ENCODE measurements around the gene SNRPA1.

SNRPA1 gene

DNA sequence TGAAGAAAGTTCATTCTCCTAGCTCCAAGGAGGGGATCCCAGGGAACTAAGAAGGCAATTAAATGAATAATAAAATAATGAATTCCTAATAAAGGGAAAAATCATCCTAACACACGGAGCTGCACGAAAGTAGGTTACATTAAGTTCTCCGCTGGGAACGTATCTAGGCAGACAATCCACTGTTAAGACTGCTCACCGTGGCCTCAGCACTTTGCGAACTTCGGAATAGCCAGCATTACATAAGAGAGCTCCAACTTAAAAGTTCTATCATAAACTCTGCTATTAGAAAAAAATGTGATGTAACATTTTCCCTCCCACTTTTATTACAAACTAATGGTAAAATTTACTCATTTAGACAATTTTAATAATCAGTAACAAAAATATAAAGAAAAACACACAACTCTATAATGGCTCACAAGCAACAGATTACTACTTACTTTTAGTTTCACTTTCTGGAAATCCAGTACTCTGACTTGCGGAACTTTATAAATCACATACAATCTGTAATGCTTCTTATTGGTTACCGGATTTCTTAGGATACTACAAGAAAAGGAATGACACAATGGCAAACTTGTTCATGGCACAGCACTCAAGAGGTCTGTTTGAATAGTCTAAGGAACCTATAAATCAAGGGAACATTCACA is 8.5 kb downstream of the SNRPA1 start:
- Histone ChIP-seq H3K9me3 (ENCODE audit: insufficient read depth, low read length) (no peaks in the 10 kb centered on the region), H3K27me3 (ENCODE audit: low read length) (no peaks in the 10 kb centered on the region), H3K9ac (ENCODE audit: low read length) (no peak overlapping the region), H3K4me2 (ENCODE audit: low read depth, low read length, poor library complexity, severe bottlenecking) (no peak overlapping the region), H3K79me2 (ENCODE audit: insufficient read depth, low read length) (peaks cover 47% of the 10 kb centered on the region), H3K36me3 (ENCODE audit: low read length) (peaks cover 61% of the 10 kb centered on the region), H3K27ac (ENCODE audit: low read depth, low read length) (no peak overlapping the region), H4K20me1 (ENCODE audit: low read depth, low read length) (peaks cover 20% of the 10 kb centered on the region), H3F3A (ENCODE audit: insufficient read depth) (peaks cover 28% of the 10 kb centered on the region), H3K9me2 (replicated peaks; ENCODE audit: insufficient read depth, low read length) (no peaks in the 10 kb centered on the region), H3K4me3 (ENCODE audit: insufficient read depth, low read length, poor library complexity, severe bottlenecking) (no peak overlapping the region), H2AFZ (ENCODE audit: low read depth, low read length, severe bottlenecking) (no peak overlapping the region)
- no peak for TF ChIP-seq CTCF (IDR thresholded peaks at IDR 0.05; ENCODE audit: insufficient read depth, low read length, poor library complexity, severe bottlenecking)
- no peak for TF ChIP-seq EZH2phosphoT487 (conservative IDR thresholded peaks at IDR 0.05; ENCODE audit: low read length)

DNA sequence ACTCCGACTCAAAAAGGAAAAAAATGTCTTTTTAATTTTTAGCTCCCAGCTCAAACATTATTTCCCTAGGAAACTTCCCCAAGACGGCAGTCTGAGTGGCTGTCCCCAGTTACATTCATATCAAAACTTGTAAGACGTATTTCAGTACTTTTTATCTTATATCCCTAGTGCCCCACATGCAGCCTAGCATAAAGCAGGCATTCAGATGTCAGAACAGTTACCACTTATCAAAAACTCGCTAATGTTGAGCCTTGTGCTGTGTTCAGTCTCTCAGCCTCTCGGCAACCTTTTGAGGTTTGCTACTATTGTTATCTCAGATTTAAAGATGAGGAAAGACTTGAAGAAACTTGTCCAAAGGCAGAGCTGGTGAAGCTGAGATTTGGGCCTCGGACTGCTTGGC is 11.1 kb downstream of the SNRPA1 start:
- Histone ChIP-seq H4K20me1 (ENCODE audit: low read depth, low read length) (peaks cover 15% of the 10 kb centered on the region), H3K79me2 (ENCODE audit: insufficient read depth, low read length) (peaks cover 20% of the 10 kb centered on the region), H3K36me3 (ENCODE audit: low read length) (peaks cover 47% of the 10 kb centered on the region)

GRCh38 chr15:101280007-101280406 is 15.0 kb downstream of the SNRPA1 start:
- peaks cover 15% of the 10 kb centered on the region for H3K36me3 ChIP-seq (ENCODE audit: low read length)

More for the DNA sequence above, 11.1 kb downstream of the SNRPA1 start:
- TF ChIP-seq EZH2phosphoT487 (conservative IDR thresholded peaks at IDR 0.05; ENCODE audit: low read length): no peak
- no peak for TF ChIP-seq CTCF (IDR thresholded peaks at IDR 0.05; ENCODE audit: insufficient read depth, low read length, poor library complexity, severe bottlenecking)
- H2AFZ ChIP-seq (ENCODE audit: low read depth, low read length, severe bottlenecking): no peak overlapping the region
- no peak overlapping the region for H3K4me2 ChIP-seq (ENCODE audit: low read depth, low read length, poor library complexity, severe bottlenecking)
- H3K4me3 ChIP-seq (ENCODE audit: insufficient read depth, low read length, poor library complexity, severe bottlenecking): no peak overlapping the region
- H3K27ac ChIP-seq (ENCODE audit: low read depth, low read length): no peak overlapping the region
- peaks cover 31% of the 10 kb centered on the region for H3F3A ChIP-seq (ENCODE audit: insufficient read depth)
- no peaks in the 10 kb centered on the region for H3K27me3 ChIP-seq (ENCODE audit: low read length)
- H3K9me2 ChIP-seq (replicated peaks; ENCODE audit: insufficient read depth, low read length): no peaks in the 10 kb centered on the region
- no peaks in the 10 kb centered on the region for H3K9me3 ChIP-seq (ENCODE audit: insufficient read depth, low read length)
- H3K9ac ChIP-seq (ENCODE audit: low read length): no peak overlapping the region

More at GRCh38 chr15:101280007-101280406, 15.0 kb downstream of the SNRPA1 start:
- H3K27ac ChIP-seq (ENCODE audit: low read depth, low read length): no peak overlapping the region
- H3K9me2 ChIP-seq (replicated peaks; ENCODE audit: insufficient read depth, low read length): no peaks in the 10 kb centered on the region
- TF ChIP-seq EZH2phosphoT487 (conservative IDR thresholded peaks at IDR 0.05; ENCODE audit: low read length) (no peak), CTCF (IDR thresholded peaks at IDR 0.05; ENCODE audit: insufficient read depth, low read length, poor library complexity, severe bottlenecking) (no peak)
- no peak overlapping the region for H3K4me3 ChIP-seq (ENCODE audit: insufficient read depth, low read length, poor library complexity, severe bottlenecking)
- no peak overlapping the region for H3K9ac ChIP-seq (ENCODE audit: low read length)
- H3K9me3 ChIP-seq (ENCODE audit: insufficient read depth, low read length): no peaks in the 10 kb centered on the region
- H4K20me1 ChIP-seq (ENCODE audit: low read depth, low read length): no peaks in the 10 kb centered on the region
- peaks cover 11% of the 10 kb centered on the region for H3K79me2 ChIP-seq (ENCODE audit: insufficient read depth, low read length)
- H3K4me2 ChIP-seq (ENCODE audit: low read depth, low read length, poor library complexity, severe bottlenecking): no peak overlapping the region
- no peak overlapping the region for H2AFZ ChIP-seq (ENCODE audit: low read depth, low read length, severe bottlenecking)
- no peaks in the 10 kb centered on the region for H3K27me3 ChIP-seq (ENCODE audit: low read length)
- peaks cover 45% of the 10 kb centered on the region for H3F3A ChIP-seq (ENCODE audit: insufficient read depth)
